ENCODE results near the gene EPX.

DNA sequence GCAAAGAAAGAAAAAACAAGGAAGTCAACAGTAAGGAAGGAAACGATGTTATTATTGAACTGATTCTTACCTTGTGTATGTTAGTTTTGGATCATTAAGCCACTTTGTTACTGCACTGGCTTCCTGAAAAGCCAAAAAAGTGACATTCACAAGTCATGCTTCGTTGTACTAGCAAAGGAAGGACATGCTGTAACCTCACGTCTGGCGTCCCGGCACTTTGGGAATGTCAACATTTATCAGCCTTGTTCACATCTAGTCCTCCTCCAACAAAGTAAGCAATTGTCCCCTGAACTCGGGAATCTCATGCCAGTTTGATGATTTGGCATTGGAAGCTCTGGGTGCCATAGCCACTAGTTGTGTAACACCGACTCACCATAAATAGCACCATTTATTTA, 27.3 kb downstream of the EPX start:
- TF ChIP-seq, protein P1, sequence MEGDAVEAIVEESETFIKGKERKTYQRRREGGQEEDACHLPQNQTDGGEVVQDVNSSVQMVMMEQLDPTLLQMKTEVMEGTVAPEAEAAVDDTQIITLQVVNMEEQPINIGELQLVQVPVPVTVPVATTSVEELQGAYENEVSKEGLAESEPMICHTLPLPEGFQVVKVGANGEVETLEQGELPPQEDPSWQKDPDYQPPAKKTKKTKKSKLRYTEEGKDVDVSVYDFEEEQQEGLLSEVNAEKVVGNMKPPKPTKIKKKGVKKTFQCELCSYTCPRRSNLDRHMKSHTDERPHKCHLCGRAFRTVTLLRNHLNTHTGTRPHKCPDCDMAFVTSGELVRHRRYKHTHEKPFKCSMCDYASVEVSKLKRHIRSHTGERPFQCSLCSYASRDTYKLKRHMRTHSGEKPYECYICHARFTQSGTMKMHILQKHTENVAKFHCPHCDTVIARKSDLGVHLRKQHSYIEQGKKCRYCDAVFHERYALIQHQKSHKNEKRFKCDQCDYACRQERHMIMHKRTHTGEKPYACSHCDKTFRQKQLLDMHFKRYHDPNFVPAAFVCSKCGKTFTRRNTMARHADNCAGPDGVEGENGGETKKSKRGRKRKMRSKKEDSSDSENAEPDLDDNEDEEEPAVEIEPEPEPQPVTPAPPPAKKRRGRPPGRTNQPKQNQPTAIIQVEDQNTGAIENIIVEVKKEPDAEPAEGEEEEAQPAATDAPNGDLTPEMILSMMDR (IDR thresholded peaks at IDR 0.05) = no peak
- TF ChIP-seq POLR2A (IDR thresholded peaks at IDR 0.05) = no peak
